IMR-90 (cell line): Measurements from ENCODE around the gene LGI1. TPM values are rescaled to one million over a fixed set of nuclear protein-coding genes. Genes with fewer than 3 reads are reported as not detected.

Experiments used
- ATAC-seq: fragments of 200-7000 bp; cut with Tn5 transposase; 2 replicates; pipeline ENCODE4 v1.9.1; 2020; ENCODE audit warnings: low read depth, mild to moderate bottlenecking, moderate library complexity
- BruUV-seq: library from RNA; stranded (reverse); fragments of 400-500 nt; replicated peaks from 2 replicates; lab custom pipeline; 2021; lab: Mats Ljungman, UMichigan
- CTCF ChIA-PET: fragments of 300-600 bp; formaldehyde crosslinking; extraction: SDS; loops from one replicate; lab custom pipeline; 2021; ENCODE audit warnings: antibody characterized with exemption; lab: Yijun Ruan, JAX
- POLR2A ChIA-PET: fragments of 300-600 bp; sonication (Branson Sonifier 250); formaldehyde crosslinking; loops from one replicate; lab custom pipeline; 2022; ENCODE audit warnings: antibody characterized with exemption; ENCODE audit not compliant: unreplicated experiment; lab: Charles Lee
- DNase-seq: peaks from one replicate; pipeline ENCODE4 v3.0.0; 2013
- H2AFZ ChIP-seq: replicated peaks from 2 replicates; pipeline ENCODE3; 2013; ENCODE audit warnings: low read length, mild to moderate bottlenecking; ENCODE audit not compliant: poor library complexity
- H2AK5ac ChIP-seq: 2 replicates; pipeline ENCODE4 v1.6.1; 2013; ENCODE audit warnings: low read depth, low read length, inconsistent platforms
- H2AK9ac ChIP-seq: replicated peaks from 2 replicates; pipeline ENCODE3; 2013; ENCODE audit warnings: mild to moderate bottlenecking, low read depth, low read length, moderate library complexity; ENCODE audit not compliant: poor library complexity
- H2BK120ac ChIP-seq: 2 replicates; pipeline ENCODE4 v1.6.1; 2013; ENCODE audit warnings: low read depth, low read length, inconsistent platforms
- H2BK15ac ChIP-seq: 3 replicates; pipeline ENCODE4 v1.6.1; 2013; ENCODE audit warnings: low read depth, low read length, inconsistent platforms
- H2BK20ac ChIP-seq: 2 replicates; pipeline ENCODE4 v1.6.1; 2013; ENCODE audit warnings: low read depth, mild to moderate bottlenecking, inconsistent platforms, low read length, moderate library complexity
- H2BK5ac ChIP-seq: 2 replicates; pipeline ENCODE4 v1.6.1; 2013; ENCODE audit warnings: mild to moderate bottlenecking, low read depth, low read length, inconsistent platforms; ENCODE audit not compliant: poor library complexity, severe bottlenecking
- H3K14ac ChIP-seq: replicated peaks from 2 replicates; pipeline ENCODE4 v1.6.1; 2013; ENCODE audit warnings: low read depth, low read length, inconsistent platforms
- H3K18ac ChIP-seq: 2 replicates; pipeline ENCODE4 v1.6.1; 2013; ENCODE audit warnings: low read depth, low read length, control low read depth
- H3K23ac ChIP-seq: 2 replicates; pipeline ENCODE4 v1.6.1; 2013; ENCODE audit warnings: low read depth, low read length, inconsistent platforms
- H3K27ac ChIP-seq: 2 replicates; pipeline ENCODE4 v1.5.1; 2013; ENCODE audit warnings: mild to moderate bottlenecking, control low read depth, low read length; ENCODE audit not compliant: insufficient read depth
- H3K27me3 ChIP-seq: 2 replicates; pipeline ENCODE4 v1.6.1; 2013; ENCODE audit warnings: low read length; ENCODE audit not compliant: control insufficient read depth, insufficient read depth
- H3K36me3 ChIP-seq: 2 replicates; pipeline ENCODE4 v1.6.1; 2013; ENCODE audit warnings: low read length, mixed read lengths; ENCODE audit not compliant: control insufficient read depth, insufficient read depth
- H3K4ac ChIP-seq: 2 replicates; pipeline ENCODE4 v1.6.1; 2013; ENCODE audit warnings: low read depth, low read length, inconsistent platforms
- H3K4me1 ChIP-seq: 2 replicates; pipeline ENCODE4 v1.6.1; 2013; ENCODE audit warnings: low read length, mixed read lengths; ENCODE audit not compliant: control insufficient read depth, insufficient read depth
- H3K4me2 ChIP-seq: 2 replicates; pipeline ENCODE4 v1.6.1; 2013; ENCODE audit warnings: low read depth, mild to moderate bottlenecking, control low read depth, low read length, moderate library complexity
- H3K4me3 ChIP-seq: 2 replicates; pipeline ENCODE4 v1.5.1; 2013; ENCODE audit warnings: low read depth, mild to moderate bottlenecking, control low read depth, low read length, moderate library complexity; ENCODE audit not compliant: insufficient read depth
- H3K56ac ChIP-seq: 2 replicates; pipeline ENCODE4 v1.6.1; 2013; ENCODE audit warnings: low read length, inconsistent platforms; ENCODE audit not compliant: insufficient read depth; ENCODE audit errors: extremely low read depth
- H3K79me1 ChIP-seq, 2 experiments: 2 replicates each; pipeline ENCODE4 v1.6.1; 2013; ENCODE audit warnings: low read length in 2 of 2, inconsistent platforms in 1 of 2, low read depth in 1 of 2
- H3K9ac ChIP-seq: 2 replicates; pipeline ENCODE4 v1.6.1; 2013; ENCODE audit warnings: low read depth, low read length, control low read depth
- H3K9me1 ChIP-seq: 2 replicates; pipeline ENCODE4 v1.6.1; 2013; ENCODE audit warnings: low read length, inconsistent platforms; ENCODE audit not compliant: insufficient read depth
- H3K9me3 ChIP-seq: 2 replicates; pipeline ENCODE4 v1.6.1; 2013; ENCODE audit warnings: low read length; ENCODE audit not compliant: control insufficient read depth, insufficient read depth
- H4K20me1 ChIP-seq: 2 replicates; pipeline ENCODE4 v1.6.1; 2013; ENCODE audit warnings: low read length, inconsistent platforms; ENCODE audit not compliant: insufficient read depth
- H4K5ac ChIP-seq: 2 replicates; pipeline ENCODE4 v1.6.1; 2013; ENCODE audit warnings: mild to moderate bottlenecking, low read depth, low read length, control low read depth
- H4K8ac ChIP-seq, 2 experiments: 2 replicates each; pipeline ENCODE4 v1.6.1; 2013; ENCODE audit warnings: low read depth in 2 of 2, low read length in 2 of 2, control low read depth in 1 of 2, inconsistent platforms in 1 of 2
- H4K91ac ChIP-seq: 2 replicates; pipeline ENCODE4 v1.6.1; 2013; ENCODE audit warnings: low read depth, low read length, inconsistent platforms; ENCODE audit not compliant: insufficient read depth
- CHD1 ChIP-seq: IDR thresholded peaks from 2 replicates; pipeline ENCODE4 v1.6.1; 2012; ENCODE audit warnings: low read depth, low read length, improper control_type of control experiment
- FOS ChIP-seq: fragments of 150-350 bp; IDR thresholded peaks from 2 replicates; pipeline ENCODE4 v1.6.1; 2016; ENCODE audit warnings: low read depth, low read length
- MAZ ChIP-seq: IDR thresholded peaks from 2 replicates; pipeline ENCODE4 v1.6.1; 2012; ENCODE audit warnings: low read depth, mild to moderate bottlenecking, low read length, improper control_type of control experiment, moderate library complexity, borderline replicate concordance
- MXI1 ChIP-seq: IDR thresholded peaks from 2 replicates; pipeline ENCODE4 v1.6.1; 2012; ENCODE audit warnings: low read depth, mild to moderate bottlenecking, low read length, moderate library complexity, borderline replicate concordance
- NFE2L2 ChIP-seq: fragments of 150-350 bp; IDR thresholded peaks from 2 replicates; pipeline ENCODE4 v1.6.1; 2016; ENCODE audit warnings: low read depth, mild to moderate bottlenecking, low read length
- POLR2A ChIP-seq: IDR thresholded peaks from 2 replicates; pipeline ENCODE4 v1.6.1; 2012; ENCODE audit warnings: mild to moderate bottlenecking, low read depth, low read length
- SMC3 ChIP-seq: fragments of 150-350 bp; IDR thresholded peaks from 2 replicates; pipeline ENCODE4 v1.6.1; 2016; ENCODE audit warnings: low read depth, mild to moderate bottlenecking, antibody characterized with exemption, low read length, moderate library complexity
- dilution Hi-C: fragments of 300-500 bp; cut with HindIII; formaldehyde crosslinking; loops from one replicate; pipeline ENCODE4 v1.14.3; 2018; ENCODE audit warnings: low sequenced_read_pairs; ENCODE audit not compliant: unreplicated experiment
- in situ Hi-C: fragments of 300-500 bp; cut with MboI; formaldehyde crosslinking; loops from 3 replicates; pipeline ENCODE4 v1.14.3; 2019; ENCODE audit warnings: low sequenced_read_pairs, inconsistent platforms, mixed read lengths
- intact Hi-C: fragments of 100-400 bp; cut with micrococcal nuclease; formaldehyde crosslinking; loops from 2 replicates; pipeline ENCODE4 v1.10.0; 2022
- polyA plus RNA-seq, 3 experiments: library from polyadenylated mRNA; depleted of rRNA; stranded (reverse); fragments of >200 nt; gene quantifications; 2 replicates each; pipeline ENCODE4 v1.2.3, GENCODE V29; 2012; ENCODE audit warnings: low replicate concordance in 1 of 3
- total RNA-seq: library from RNA; depleted of rRNA; stranded (reverse); fragments of >200 nt; gene quantifications from 2 replicates; pipeline ENCODE4 v1.2.3, GENCODE V29; 2012
- TF ChIP-seq, protein P1 (sequence below): fragments of 150-350 bp; IDR thresholded peaks from 2 replicates; pipeline ENCODE4 v1.6.1; 2017; ENCODE audit warnings: mild to moderate bottlenecking, antibody characterized with exemption, low read length, low read depth

Gene LGI1
- total and polyA plus RNA-seq, 2 of the 4 experiments (the other 2 are of a cell fraction) = not detected

- no peak overlapping the region for H2BK120ac ChIP-seq
- no peak overlapping the region for H2AK5ac ChIP-seq
- ATAC-seq (no peak), DNase-seq (peak; percentile 34)
- H2BK5ac ChIP-seq = no peak overlapping the region
- in situ Hi-C loops (no loop called here), dilution Hi-C loops (no loop called here), intact Hi-C loops (no loop called here)
- no peak for TF ChIP-seq MXI1
- no peak for TF ChIP-seq SMC3
- TF ChIP-seq POLR2A = no peak
- TF ChIP-seq, protein P1, sequence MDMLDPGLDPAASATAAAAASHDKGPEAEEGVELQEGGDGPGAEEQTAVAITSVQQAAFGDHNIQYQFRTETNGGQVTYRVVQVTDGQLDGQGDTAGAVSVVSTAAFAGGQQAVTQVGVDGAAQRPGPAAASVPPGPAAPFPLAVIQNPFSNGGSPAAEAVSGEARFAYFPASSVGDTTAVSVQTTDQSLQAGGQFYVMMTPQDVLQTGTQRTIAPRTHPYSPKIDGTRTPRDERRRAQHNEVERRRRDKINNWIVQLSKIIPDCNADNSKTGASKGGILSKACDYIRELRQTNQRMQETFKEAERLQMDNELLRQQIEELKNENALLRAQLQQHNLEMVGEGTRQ = no peak
- TF ChIP-seq CHD1 = no peak
- no peak for TF ChIP-seq MAZ
- TF ChIP-seq FOS = no peak
- no peak for TF ChIP-seq NFE2L2
- H3K9ac ChIP-seq = no peak overlapping the region
- ChIA-PET CTCF (no interaction called here), POLR2A (no interaction called here)
- no peak overlapping the region for H3K23ac ChIP-seq
- H3K4me2 ChIP-seq = no peak overlapping the region
- no peaks in the 10 kb centered on the region for H3K4me1 ChIP-seq
- no peak overlapping the region for H2AK9ac ChIP-seq
- H4K8ac ChIP-seq = no peak overlapping the region
- H2BK20ac ChIP-seq = no peak overlapping the region
- no peak overlapping the region for H2BK15ac ChIP-seq
- H2AFZ ChIP-seq = no peak overlapping the region
- no peaks in the 10 kb centered on the region for H3K9me1 ChIP-seq
- H3K79me1 ChIP-seq = no peaks in the 10 kb centered on the region
- H3K36me3 ChIP-seq = no peaks in the 10 kb centered on the region
- H4K5ac ChIP-seq = no peak overlapping the region
- no peak overlapping the region for H3K14ac ChIP-seq
- H3K27ac ChIP-seq = no peak overlapping the region
- H3K4ac ChIP-seq = no peak overlapping the region
- no peak overlapping the region for H3K56ac ChIP-seq
- peaks cover 33% of the 10 kb centered on the region for H3K27me3 ChIP-seq
- no peak overlapping the region for H3K18ac ChIP-seq
- no TSS peak for BruUV-seq
- H3K4me3 ChIP-seq = no peak overlapping the region
- H4K91ac ChIP-seq = no peak overlapping the region
- H4K20me1 ChIP-seq = no peaks in the 10 kb centered on the region
- no peaks in the 10 kb centered on the region for H3K9me3 ChIP-seq
These were observed 5.0 kb upstream of the LGI1 start for GRCh38 chr10:93752761-93753160.
